Prostate gland (tissue), 2 donors: ENCODE results near the gene COL9A3.

Source experiments
- CTCF ChIP-seq, 4 experiments: fragments of 200-600 bp in 2 of 4; fragments of 450-650 bp in 2 of 4; sonication (generic) in 2 of 4; IDR thresholded peaks; 1 replicate in 3 of 4; 2 replicates in 1 of 4; pipeline ENCODE4 v1.5.1; 2016 to 2019; ENCODE audit warnings: antibody characterized with exemption in 4 of 4, mild to moderate bottlenecking in 2 of 4, moderate library complexity in 2 of 4
- POLR2A ChIP-seq: fragments of 450-650 bp; IDR thresholded peaks from one replicate; pipeline ENCODE4 v1.6.1; 2016; ENCODE audit warnings: antibody characterized with exemption, mild to moderate bottlenecking
- POLR2AphosphoS5 ChIP-seq: sonication (generic); formaldehyde crosslinking; IDR thresholded peaks from one replicate; pipeline ENCODE4 v1.6.1; 2017; ENCODE audit warnings: antibody characterized with exemption

DNA sequence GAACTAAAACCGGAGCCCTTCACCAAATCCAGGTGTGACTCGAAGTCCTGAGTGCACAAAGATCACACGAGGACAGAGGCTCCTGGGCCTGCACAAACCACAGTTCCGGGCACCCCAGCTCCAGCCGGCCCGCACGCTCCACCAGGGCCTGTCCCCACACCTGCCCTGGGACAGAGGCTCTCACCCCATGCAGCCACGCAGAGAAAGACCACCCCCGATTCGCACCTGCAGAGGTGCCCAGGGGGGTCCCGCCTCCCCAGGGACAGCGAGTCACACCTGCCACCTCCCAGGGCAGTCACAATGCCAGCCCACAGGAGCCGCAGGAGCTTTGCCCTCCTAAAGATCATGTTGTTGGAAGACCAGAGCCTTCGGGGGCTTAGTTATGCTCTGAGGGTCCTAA lies 45.9 kb upstream of the COL9A3 start:
- TF ChIP-seq CTCF (IDR thresholded peaks at IDR 0.05) (no peak), POLR2AphosphoS5 (no peak), POLR2A (no peak)
